ENCODE data around the gene CCT3. TPM values are rescaled to one million over a fixed set of nuclear protein-coding genes. Genes with fewer than 3 reads are reported as not detected.

Gene CCT3
- total and polyA plus RNA-seq, 10 of the 15 experiments (the other 5 are each of a cell fraction or from before 2014, with no cell fraction given) = 319 to 585 (median 427) TPM

DNA sequence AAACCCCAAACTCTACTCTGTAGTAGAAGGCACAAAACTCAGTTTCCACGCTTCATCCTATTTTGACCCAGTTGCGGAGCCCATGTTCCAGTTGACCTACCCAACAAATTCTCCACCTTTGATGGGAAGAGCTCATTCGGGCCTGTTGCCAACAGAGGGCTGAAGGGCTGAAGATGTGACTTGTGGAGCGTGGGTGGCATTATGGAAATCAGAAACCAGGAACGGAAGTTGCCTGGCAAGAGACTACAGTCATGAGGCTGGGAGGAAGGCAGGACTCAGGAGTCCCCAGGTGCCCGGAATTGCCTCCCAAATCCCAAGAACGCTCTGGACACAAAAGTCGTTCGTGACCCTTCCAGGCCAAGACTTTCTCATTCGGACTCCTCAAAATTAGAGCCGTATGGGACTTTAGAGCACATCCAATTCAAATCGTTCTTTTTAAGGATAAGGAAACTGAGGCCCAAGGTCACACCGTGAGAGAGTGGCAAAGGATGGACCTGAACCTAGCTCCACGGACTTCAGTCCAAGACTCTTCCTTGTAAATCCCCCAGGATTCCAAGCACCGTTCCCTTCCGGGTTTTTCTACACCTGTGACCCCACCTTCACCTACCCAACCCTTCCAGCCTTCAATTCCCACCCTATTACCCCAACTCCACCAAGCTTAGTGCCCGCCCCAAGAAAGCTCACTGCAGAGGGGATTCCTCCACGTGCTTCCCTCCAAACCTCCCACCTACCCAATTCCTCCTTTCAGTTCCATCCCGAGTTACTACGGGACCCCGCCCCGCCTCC lies 56.2 kb downstream of the CCT3 start (continued):
- TF ChIP-seq, protein P1, sequence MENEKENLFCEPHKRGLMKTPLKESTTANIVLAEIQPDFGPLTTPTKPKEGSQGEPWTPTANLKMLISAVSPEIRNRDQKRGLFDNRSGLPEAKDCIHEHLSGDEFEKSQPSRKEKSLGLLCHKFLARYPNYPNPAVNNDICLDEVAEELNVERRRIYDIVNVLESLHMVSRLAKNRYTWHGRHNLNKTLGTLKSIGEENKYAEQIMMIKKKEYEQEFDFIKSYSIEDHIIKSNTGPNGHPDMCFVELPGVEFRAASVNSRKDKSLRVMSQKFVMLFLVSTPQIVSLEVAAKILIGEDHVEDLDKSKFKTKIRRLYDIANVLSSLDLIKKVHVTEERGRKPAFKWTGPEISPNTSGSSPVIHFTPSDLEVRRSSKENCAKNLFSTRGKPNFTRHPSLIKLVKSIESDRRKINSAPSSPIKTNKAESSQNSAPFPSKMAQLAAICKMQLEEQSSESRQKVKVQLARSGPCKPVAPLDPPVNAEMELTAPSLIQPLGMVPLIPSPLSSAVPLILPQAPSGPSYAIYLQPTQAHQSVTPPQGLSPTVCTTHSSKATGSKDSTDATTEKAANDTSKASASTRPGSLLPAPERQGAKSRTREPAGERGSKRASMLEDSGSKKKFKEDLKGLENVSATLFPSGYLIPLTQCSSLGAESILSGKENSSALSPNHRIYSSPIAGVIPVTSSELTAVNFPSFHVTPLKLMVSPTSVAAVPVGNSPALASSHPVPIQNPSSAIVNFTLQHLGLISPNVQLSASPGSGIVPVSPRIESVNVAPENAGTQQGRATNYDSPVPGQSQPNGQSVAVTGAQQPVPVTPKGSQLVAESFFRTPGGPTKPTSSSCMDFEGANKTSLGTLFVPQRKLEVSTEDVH (IDR thresholded peaks at IDR 0.05; ENCODE audit: low read depth, partially characterized antibody) = no peak
- TF ChIP-seq GATAD2B (conservative IDR thresholded peaks at IDR 0.05; ENCODE audit: low read depth) (no peak), TCF12 (IDR thresholded peaks at IDR 0.05; ENCODE audit: low read depth, low read length) (no peak), BCL11A (IDR thresholded peaks at IDR 0.05; ENCODE audit: low read depth, low read length) (no peak), NR2C1 (IDR thresholded peaks at IDR 0.05) (0 out of 2 replicates have a peak, but pooled peaks have one; percentile 7), TBL1XR1 (IDR thresholded peaks at IDR 0.05; ENCODE audit: low read depth, low read length) (no peak), DPF2 (IDR thresholded peaks at IDR 0.05) (no peak), KDM1A (IDR thresholded peaks at IDR 0.05; ENCODE audit: borderline replicate concordance) (no peak), RCOR1 (conservative IDR thresholded peaks at IDR 0.05; ENCODE audit: low read depth, low read length) (no peak), EGR1 (IDR thresholded peaks at IDR 0.05; ENCODE audit: borderline replicate concordance in 1 of 2, low read depth in 2 of 2, low read length in 2 of 2) (peak in 1 of 2 experiments; percentile 81; a peak in 2 of 3 replicates), ZSCAN29 (IDR thresholded peaks at IDR 0.05) (no peak)
- TF ChIP-seq, protein P2, sequence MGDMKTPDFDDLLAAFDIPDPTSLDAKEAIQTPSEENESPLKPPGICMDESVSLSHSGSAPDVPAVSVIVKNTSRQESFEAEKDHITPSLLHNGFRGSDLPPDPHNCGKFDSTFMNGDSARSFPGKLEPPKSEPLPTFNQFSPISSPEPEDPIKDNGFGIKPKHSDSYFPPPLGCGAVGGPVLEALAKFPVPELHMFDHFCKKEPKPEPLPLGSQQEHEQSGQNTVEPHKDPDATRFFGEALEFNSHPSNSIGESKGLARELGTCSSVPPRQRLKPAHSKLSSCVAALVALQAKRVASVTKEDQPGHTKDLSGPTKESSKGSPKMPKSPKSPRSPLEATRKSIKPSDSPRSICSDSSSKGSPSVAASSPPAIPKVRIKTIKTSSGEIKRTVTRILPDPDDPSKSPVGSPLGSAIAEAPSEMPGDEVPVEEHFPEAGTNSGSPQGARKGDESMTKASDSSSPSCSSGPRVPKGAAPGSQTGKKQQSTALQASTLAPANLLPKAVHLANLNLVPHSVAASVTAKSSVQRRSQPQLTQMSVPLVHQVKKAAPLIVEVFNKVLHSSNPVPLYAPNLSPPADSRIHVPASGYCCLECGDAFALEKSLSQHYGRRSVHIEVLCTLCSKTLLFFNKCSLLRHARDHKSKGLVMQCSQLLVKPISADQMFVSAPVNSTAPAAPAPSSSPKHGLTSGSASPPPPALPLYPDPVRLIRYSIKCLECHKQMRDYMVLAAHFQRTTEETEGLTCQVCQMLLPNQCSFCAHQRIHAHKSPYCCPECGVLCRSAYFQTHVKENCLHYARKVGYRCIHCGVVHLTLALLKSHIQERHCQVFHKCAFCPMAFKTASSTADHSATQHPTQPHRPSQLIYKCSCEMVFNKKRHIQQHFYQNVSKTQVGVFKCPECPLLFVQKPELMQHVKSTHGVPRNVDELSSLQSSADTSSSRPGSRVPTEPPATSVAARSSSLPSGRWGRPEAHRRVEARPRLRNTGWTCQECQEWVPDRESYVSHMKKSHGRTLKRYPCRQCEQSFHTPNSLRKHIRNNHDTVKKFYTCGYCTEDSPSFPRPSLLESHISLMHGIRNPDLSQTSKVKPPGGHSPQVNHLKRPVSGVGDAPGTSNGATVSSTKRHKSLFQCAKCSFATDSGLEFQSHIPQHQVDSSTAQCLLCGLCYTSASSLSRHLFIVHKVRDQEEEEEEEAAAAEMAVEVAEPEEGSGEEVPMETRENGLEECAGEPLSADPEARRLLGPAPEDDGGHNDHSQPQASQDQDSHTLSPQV (IDR thresholded peaks at IDR 0.05) = no peak
- TF ChIP-seq, protein P3, sequence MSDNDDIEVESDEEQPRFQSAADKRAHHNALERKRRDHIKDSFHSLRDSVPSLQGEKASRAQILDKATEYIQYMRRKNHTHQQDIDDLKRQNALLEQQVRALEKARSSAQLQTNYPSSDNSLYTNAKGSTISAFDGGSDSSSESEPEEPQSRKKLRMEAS (IDR thresholded peaks at IDR 0.05; ENCODE audit: low read depth, low read length) = no peak; the same call in 1 of the 2 replicates
- TF ChIP-seq, protein P4, sequence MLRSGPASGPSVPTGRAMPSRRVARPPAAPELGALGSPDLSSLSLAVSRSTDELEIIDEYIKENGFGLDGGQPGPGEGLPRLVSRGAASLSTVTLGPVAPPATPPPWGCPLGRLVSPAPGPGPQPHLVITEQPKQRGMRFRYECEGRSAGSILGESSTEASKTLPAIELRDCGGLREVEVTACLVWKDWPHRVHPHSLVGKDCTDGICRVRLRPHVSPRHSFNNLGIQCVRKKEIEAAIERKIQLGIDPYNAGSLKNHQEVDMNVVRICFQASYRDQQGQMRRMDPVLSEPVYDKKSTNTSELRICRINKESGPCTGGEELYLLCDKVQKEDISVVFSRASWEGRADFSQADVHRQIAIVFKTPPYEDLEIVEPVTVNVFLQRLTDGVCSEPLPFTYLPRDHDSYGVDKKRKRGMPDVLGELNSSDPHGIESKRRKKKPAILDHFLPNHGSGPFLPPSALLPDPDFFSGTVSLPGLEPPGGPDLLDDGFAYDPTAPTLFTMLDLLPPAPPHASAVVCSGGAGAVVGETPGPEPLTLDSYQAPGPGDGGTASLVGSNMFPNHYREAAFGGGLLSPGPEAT (IDR thresholded peaks at IDR 0.05; ENCODE audit: low read depth) = no peak
- TF ChIP-seq, protein P5, sequence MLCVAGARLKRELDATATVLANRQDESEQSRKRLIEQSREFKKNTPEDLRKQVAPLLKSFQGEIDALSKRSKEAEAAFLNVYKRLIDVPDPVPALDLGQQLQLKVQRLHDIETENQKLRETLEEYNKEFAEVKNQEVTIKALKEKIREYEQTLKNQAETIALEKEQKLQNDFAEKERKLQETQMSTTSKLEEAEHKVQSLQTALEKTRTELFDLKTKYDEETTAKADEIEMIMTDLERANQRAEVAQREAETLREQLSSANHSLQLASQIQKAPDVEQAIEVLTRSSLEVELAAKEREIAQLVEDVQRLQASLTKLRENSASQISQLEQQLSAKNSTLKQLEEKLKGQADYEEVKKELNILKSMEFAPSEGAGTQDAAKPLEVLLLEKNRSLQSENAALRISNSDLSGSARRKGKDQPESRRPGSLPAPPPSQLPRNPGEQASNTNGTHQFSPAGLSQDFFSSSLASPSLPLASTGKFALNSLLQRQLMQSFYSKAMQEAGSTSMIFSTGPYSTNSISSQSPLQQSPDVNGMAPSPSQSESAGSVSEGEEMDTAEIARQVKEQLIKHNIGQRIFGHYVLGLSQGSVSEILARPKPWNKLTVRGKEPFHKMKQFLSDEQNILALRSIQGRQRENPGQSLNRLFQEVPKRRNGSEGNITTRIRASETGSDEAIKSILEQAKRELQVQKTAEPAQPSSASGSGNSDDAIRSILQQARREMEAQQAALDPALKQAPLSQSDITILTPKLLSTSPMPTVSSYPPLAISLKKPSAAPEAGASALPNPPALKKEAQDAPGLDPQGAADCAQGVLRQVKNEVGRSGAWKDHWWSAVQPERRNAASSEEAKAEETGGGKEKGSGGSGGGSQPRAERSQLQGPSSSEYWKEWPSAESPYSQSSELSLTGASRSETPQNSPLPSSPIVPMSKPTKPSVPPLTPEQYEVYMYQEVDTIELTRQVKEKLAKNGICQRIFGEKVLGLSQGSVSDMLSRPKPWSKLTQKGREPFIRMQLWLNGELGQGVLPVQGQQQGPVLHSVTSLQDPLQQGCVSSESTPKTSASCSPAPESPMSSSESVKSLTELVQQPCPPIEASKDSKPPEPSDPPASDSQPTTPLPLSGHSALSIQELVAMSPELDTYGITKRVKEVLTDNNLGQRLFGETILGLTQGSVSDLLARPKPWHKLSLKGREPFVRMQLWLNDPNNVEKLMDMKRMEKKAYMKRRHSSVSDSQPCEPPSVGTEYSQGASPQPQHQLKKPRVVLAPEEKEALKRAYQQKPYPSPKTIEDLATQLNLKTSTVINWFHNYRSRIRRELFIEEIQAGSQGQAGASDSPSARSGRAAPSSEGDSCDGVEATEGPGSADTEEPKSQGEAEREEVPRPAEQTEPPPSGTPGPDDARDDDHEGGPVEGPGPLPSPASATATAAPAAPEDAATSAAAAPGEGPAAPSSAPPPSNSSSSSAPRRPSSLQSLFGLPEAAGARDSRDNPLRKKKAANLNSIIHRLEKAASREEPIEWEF (IDR thresholded peaks at IDR 0.05; ENCODE audit: insufficient replicate concordance, low read depth, low read length) = no peak

Data from GM12878 (cell line).